OCI-LY3 (cell line): ENCODE data around the gene NR1D2.

Experiments
- H2AFZ ChIP-seq: fragments of 200-600, 300-600 bp; shearing (Covaris generic); 2 replicates; pipeline ENCODE4 v1.6.0; 2014; ENCODE audit warnings: antibody characterized with exemption, low read depth, low read length
- H3K27ac ChIP-seq: fragments of 200-600, 300-600 bp; sonication (generic); 2 replicates; pipeline ENCODE4 v1.5.1; 2014; ENCODE audit warnings: mild to moderate bottlenecking, low read length, moderate library complexity, mixed read lengths
- H3K27me3 ChIP-seq: fragments of 200-600, 300-600 bp; sonication (generic); 2 replicates; pipeline ENCODE4 v1.6.1; 2014; ENCODE audit warnings: low read depth, low read length, mixed read lengths
- H3K36me3 ChIP-seq: fragments of 200-600, 300-600 bp; sonication (generic); replicated peaks from 2 replicates; pipeline ENCODE3; 2014; ENCODE audit warnings: low read depth, low read length, mixed read lengths
- H3K4me1 ChIP-seq: fragments of 300-600, 200-600 bp; sonication (generic); 2 replicates; pipeline ENCODE4 v1.6.1; 2014; ENCODE audit warnings: low read length, mixed read lengths
- H3K4me2 ChIP-seq: fragments of 200-600, 300-600 bp; sonication (generic); 2 replicates; pipeline ENCODE4 v1.6.1; 2014; ENCODE audit warnings: low read length, mixed read lengths
- H3K4me3 ChIP-seq: fragments of 300-600, 200-600 bp; sonication (generic); 2 replicates; pipeline ENCODE4 v1.5.1; 2014; ENCODE audit warnings: antibody characterized with exemption, mild to moderate bottlenecking, low read length, moderate library complexity
- H3K79me2 ChIP-seq: fragments of 300-600, 200-600 bp; shearing (Covaris generic); 2 replicates; pipeline ENCODE4 v1.6.1; 2014; ENCODE audit warnings: mild to moderate bottlenecking, low read length, mixed read lengths
- H3K9ac ChIP-seq: fragments of 300-600, 200-600 bp; shearing (Covaris generic); 2 replicates; pipeline ENCODE4 v1.6.0; 2014; ENCODE audit warnings: mild to moderate bottlenecking, low read length, moderate library complexity
- H3K9me3 ChIP-seq: fragments of 200-600, 300-600 bp; shearing (Covaris generic); 2 replicates; pipeline ENCODE4 v1.6.1; 2014; ENCODE audit warnings: low read length, mixed read lengths; ENCODE audit not compliant: insufficient read depth
- H4K20me1 ChIP-seq: fragments of 200-600, 300-600 bp; sonication (generic); 2 replicates; pipeline ENCODE4 v1.6.1; 2016; ENCODE audit warnings: low read length, mixed read lengths; ENCODE audit not compliant: insufficient read depth
- EZH2phosphoT487 ChIP-seq: fragments of 200-600 bp; shearing (Covaris generic); IDR thresholded peaks from 2 replicates; pipeline ENCODE4 v1.6.1; 2018; ENCODE audit warnings: antibody characterized with exemption, mixed run types, low read depth
- TF ChIP-seq, protein P1 (sequence below): fragments of 200-600, 300-600 bp; sonication (generic); IDR thresholded peaks from 2 replicates; pipeline ENCODE4 v1.5.1; 2014; ENCODE audit warnings: antibody characterized with exemption, low read length, low read depth

NR1D2 gene

DNA sequence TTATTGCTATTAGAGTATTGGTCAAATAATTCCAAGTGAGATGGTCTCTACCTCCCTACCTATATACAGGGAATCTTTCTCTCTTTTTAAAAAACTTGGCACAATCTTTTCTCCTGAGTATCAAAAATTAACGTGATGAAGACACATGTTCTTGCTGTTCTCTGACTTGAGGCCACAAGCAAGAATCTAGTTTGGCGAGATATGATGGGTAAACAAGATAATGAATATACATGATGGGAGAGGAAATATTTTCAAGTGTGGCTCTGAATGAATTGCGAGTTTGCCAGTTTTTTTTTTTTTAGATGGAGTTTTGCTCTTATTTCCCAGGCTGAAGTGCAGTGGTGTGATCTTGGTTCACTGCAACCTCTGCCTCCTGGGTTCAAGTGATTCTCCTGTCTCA, 11.6 kb downstream of the NR1D2 start:
- Histone ChIP-seq H3K27me3 (no peaks in the 10 kb centered on the region), H3K36me3 (no peaks in the 10 kb centered on the region), H3K27ac (no peak overlapping the region), H3K4me3 (no peak overlapping the region), H3K9ac (no peak overlapping the region), H4K20me1 (no peaks in the 10 kb centered on the region), H3K4me1 (peaks cover 16% of the 10 kb centered on the region), H3K9me3 (no peaks in the 10 kb centered on the region), H3K4me2 (no peak overlapping the region), H3K79me2 (peaks cover 12% of the 10 kb centered on the region), H2AFZ (no peak overlapping the region)
- TF ChIP-seq EZH2phosphoT487: no peak
- TF ChIP-seq, protein P1, sequence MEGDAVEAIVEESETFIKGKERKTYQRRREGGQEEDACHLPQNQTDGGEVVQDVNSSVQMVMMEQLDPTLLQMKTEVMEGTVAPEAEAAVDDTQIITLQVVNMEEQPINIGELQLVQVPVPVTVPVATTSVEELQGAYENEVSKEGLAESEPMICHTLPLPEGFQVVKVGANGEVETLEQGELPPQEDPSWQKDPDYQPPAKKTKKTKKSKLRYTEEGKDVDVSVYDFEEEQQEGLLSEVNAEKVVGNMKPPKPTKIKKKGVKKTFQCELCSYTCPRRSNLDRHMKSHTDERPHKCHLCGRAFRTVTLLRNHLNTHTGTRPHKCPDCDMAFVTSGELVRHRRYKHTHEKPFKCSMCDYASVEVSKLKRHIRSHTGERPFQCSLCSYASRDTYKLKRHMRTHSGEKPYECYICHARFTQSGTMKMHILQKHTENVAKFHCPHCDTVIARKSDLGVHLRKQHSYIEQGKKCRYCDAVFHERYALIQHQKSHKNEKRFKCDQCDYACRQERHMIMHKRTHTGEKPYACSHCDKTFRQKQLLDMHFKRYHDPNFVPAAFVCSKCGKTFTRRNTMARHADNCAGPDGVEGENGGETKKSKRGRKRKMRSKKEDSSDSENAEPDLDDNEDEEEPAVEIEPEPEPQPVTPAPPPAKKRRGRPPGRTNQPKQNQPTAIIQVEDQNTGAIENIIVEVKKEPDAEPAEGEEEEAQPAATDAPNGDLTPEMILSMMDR: no peak

DNA sequence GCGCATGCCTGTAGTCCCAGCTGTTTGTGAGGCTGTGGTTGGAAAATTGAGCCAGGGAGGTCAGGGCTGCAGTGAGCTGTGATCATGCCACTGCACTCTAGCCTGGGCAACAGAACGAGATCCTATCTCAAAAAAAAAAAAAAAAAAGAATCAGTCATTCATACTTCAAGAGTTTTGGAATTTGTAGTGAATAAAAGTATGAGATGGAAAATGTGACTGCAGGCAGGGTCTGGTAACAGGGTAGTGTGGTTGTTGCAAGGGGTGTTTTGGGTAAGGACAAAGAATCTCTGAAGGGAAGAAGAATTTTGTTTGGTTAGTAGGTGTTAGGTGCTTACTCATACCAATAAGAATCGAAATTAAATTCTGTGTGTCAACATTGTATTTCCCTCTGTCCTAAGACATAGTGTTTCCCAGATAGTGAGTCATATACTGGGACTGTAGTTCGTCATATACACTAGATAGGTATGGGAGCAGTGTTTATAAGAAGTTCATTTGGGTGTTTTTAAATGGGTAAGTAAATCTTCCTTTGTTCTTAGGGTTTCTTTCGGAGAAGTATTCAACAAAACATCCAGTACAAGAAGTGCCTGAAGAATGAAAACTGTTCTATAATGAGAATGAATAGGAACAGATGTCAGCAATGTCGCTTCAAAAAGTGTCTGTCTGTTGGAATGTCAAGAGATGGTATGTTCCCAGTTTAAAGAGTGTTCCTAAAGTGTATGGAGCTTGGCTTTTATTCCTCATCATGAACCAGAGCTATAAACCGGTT, 14.2 kb downstream of the NR1D2 start:
- Histone ChIP-seq H3K36me3 (peaks cover 6% of the 10 kb centered on the region), H2AFZ (no peak overlapping the region), H4K20me1 (no peaks in the 10 kb centered on the region), H3K4me3 (no peak overlapping the region), H3K27ac (no peak overlapping the region), H3K79me2 (no peaks in the 10 kb centered on the region), H3K4me1 (no peaks in the 10 kb centered on the region), H3K4me2 (no peak overlapping the region), H3K9me3 (no peaks in the 10 kb centered on the region), H3K9ac (no peak overlapping the region), H3K27me3 (no peaks in the 10 kb centered on the region)
- no peak for TF ChIP-seq EZH2phosphoT487
- TF ChIP-seq, protein P1: no peak

DNA sequence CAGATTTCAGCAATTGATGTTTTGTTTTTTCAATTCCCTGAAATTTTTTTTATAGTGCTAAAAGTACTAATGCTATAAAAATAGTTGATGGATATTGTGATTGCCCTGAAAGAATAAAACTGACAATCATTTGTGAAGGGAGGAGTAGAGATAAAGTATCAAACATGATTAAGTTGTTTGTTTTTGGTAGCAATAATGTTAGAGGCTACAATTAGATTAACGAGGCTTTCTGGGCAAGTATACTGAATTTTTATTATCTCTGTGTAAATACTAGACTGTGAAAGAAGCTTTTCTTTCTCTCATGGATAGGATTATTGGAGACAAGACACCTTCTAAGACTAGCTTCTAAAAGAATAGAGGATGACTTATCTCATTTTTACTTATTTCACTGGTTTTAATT, 15.6 kb downstream of the NR1D2 start:
- Histone ChIP-seq H3K27me3 (no peaks in the 10 kb centered on the region), H3K9me3 (no peaks in the 10 kb centered on the region), H3K27ac (no peak overlapping the region), H3K9ac (no peak overlapping the region), H3K4me3 (no peak overlapping the region), H3K79me2 (no peaks in the 10 kb centered on the region), H2AFZ (no peak overlapping the region), H3K4me2 (no peak overlapping the region), H3K4me1 (no peaks in the 10 kb centered on the region), H4K20me1 (no peaks in the 10 kb centered on the region), H3K36me3 (peaks cover 6% of the 10 kb centered on the region)
- TF ChIP-seq, protein P1: no peak
- TF ChIP-seq EZH2phosphoT487: no peak

DNA sequence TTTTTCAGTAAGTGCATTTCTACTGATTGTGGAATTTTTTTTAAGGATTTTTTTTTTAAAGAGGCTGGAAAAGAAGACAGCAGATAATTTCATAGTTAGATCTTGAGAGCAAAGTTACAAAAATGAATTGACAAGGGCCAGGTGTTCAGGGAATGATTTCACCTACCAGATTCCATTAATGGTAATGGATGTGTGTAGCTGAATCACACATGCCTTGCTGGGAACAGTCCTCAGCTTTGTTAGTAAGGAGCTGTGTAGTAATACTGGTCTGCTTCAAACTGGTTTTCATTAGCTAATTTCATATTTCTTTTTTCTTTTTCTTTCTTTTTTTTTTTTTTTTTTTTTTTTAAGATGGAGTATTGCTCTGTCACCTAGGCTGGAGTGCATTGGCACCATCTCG, 16.0 kb downstream of the NR1D2 start:
- TF ChIP-seq, protein P1: no peak
- TF ChIP-seq EZH2phosphoT487: no peak
- no peaks in the 10 kb centered on the region for H3K9me3 ChIP-seq
- no peaks in the 10 kb centered on the region for H3K4me1 ChIP-seq
- H2AFZ ChIP-seq: no peak overlapping the region
- H4K20me1 ChIP-seq: no peaks in the 10 kb centered on the region
- peaks cover 6% of the 10 kb centered on the region for H3K36me3 ChIP-seq
- H3K27ac ChIP-seq: no peak overlapping the region
- no peak overlapping the region for H3K4me3 ChIP-seq
- H3K27me3 ChIP-seq: no peaks in the 10 kb centered on the region
- no peak overlapping the region for H3K4me2 ChIP-seq
- no peaks in the 10 kb centered on the region for H3K79me2 ChIP-seq
- no peak overlapping the region for H3K9ac ChIP-seq
